BJ (cell line): ENCODE measurements around the gene CFAP97. TPM values are rescaled to one million over a fixed set of nuclear protein-coding genes. Genes with fewer than 3 reads are reported as not detected.

Experiments used
- CTCF ChIA-PET: fragments of 350-600 bp; formaldehyde crosslinking; extraction: SDS; loops from one replicate; lab custom pipeline; 2021; ENCODE audit warnings: antibody characterized with exemption, inconsistent platforms; lab: Yijun Ruan, JAX
- POLR2A ChIA-PET: fragments of 300-600 bp; sonication (Branson Sonifier 250); formaldehyde crosslinking; extraction: SDS; loops from one replicate; lab custom pipeline; 2021; ENCODE audit warnings: antibody characterized with exemption; lab: Charles Lee
- DNase-seq: peaks from one replicate; pipeline ENCODE4 v3.0.0-alpha.2; 2011; ENCODE audit warnings: low read depth
- H3K27me3 ChIP-seq: 2 replicates; pipeline ENCODE4 v1.6.0; 2011; ENCODE audit warnings: low read length; ENCODE audit not compliant: control insufficient read depth, insufficient read depth
- H3K36me3 ChIP-seq: 2 replicates; pipeline ENCODE4 v1.5.1; 2011; ENCODE audit warnings: low read length; ENCODE audit not compliant: control insufficient read depth, insufficient read depth
- H3K4me3 ChIP-seq: 2 replicates; pipeline ENCODE4 v1.5.1; 2011; ENCODE audit warnings: low read depth, mild to moderate bottlenecking, control low read depth, low read length
- polyA plus RNA-seq: library from polyadenylated mRNA; depleted of rRNA; stranded (reverse); fragments of >200 nt; gene quantifications from 2 replicates; pipeline ENCODE4 v1.2.3, GENCODE V29; 2011
- TF ChIP-seq, protein P1 (sequence below): IDR thresholded peaks from 2 replicates; pipeline ENCODE4 v1.5.1; 2011; ENCODE audit warnings: low read depth, mild to moderate bottlenecking, control low read depth, inconsistent platforms, low read length, moderate library complexity; ENCODE audit not compliant: insufficient read depth

The CFAP97 gene
- polyA plus RNA-seq, 1 experiment: 16.4 TPM

DNA sequence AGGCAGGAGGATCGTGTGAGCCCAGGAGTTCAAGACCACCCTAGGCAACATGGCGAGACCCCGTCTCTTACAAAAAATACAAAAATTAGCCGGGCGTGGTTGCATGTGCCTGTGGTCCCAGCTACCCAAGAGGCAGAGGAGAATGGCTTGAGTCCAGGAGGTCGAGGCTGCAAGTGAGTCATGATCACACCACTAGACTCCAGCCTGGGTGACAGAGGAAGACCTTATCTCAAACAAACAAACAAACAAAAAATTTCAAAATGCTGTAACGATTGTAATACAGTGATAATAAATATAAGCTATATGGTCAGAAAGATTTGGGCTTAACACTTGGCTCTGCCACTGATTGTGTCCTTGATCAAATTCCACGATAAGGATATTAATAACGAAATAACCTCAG, 36.6 kb downstream of the CFAP97 start:
- Histone ChIP-seq H3K27me3 (no peaks in the 10 kb centered on the region), H3K36me3 (peaks cover 2% of the 10 kb centered on the region; the same call in 1 of the 2 replicates), H3K4me3 (no peak overlapping the region)
- no peak for DNase-seq
- ChIA-PET POLR2A (no interaction called here), CTCF (interaction anchor here (1.3 kb wide), 1 partner anchor 127 kb away, joined by 3 read pairs; no protein-coding TSS in a partner anchor)
- TF ChIP-seq, protein P1, sequence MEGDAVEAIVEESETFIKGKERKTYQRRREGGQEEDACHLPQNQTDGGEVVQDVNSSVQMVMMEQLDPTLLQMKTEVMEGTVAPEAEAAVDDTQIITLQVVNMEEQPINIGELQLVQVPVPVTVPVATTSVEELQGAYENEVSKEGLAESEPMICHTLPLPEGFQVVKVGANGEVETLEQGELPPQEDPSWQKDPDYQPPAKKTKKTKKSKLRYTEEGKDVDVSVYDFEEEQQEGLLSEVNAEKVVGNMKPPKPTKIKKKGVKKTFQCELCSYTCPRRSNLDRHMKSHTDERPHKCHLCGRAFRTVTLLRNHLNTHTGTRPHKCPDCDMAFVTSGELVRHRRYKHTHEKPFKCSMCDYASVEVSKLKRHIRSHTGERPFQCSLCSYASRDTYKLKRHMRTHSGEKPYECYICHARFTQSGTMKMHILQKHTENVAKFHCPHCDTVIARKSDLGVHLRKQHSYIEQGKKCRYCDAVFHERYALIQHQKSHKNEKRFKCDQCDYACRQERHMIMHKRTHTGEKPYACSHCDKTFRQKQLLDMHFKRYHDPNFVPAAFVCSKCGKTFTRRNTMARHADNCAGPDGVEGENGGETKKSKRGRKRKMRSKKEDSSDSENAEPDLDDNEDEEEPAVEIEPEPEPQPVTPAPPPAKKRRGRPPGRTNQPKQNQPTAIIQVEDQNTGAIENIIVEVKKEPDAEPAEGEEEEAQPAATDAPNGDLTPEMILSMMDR: no peak

DNA sequence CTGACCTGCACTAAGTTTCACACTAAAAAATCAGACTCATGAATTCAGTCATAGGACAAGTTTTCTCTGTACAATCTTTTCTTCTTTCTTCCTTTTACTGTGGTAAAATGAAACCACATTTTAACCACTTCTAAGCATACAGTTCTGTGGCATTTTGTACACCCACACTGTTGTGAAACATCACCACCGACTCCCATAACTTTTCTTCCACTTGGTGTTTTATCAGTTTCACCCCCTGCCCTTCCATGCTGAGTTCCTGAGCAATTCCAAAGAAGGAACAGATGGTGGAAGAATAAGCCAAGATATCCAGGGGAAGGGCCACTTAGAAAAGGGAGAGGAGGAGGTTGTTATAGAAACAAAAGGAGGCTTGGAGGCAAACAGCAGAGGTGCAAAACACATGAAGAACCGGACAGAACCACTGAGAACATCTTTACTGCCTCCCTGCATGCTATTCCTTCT, 38.2 kb downstream of the CFAP97 start:
- Histone ChIP-seq H3K27me3 (no peaks in the 10 kb centered on the region), H3K36me3 (peaks cover 2% of the 10 kb centered on the region; the same call in 1 of the 2 replicates), H3K4me3 (no peak overlapping the region)
- ChIA-PET CTCF (interaction anchor here (1.2 kb wide), 1 partner anchor 10 kb away, joined by 3 read pairs; no protein-coding TSS in a partner anchor), POLR2A (no interaction called here)
- peak; percentile 55 for DNase-seq
- TF ChIP-seq, protein P1: no peak

DNA sequence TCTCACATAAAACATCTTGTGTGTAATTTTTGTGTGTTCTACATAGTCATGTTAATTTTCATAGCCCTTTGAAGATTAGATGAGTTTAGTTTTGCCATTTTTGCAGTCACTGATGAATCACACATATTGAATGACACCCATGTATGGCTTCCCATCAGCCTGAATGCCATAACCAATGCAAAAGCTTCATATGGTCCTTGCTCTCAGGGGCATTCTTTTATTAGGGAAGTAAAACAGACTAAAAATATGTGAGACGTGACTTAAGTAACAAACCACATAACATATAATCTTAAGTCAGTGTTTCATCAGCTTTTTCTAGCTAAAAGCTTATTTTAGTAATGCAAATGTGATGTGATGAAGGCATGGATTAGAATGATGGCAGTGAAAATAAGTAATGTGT, 52.5 kb downstream of the CFAP97 start:
- TF ChIP-seq, protein P1: no peak
- Histone ChIP-seq H3K27me3 (no peaks in the 10 kb centered on the region), H3K36me3 (peaks cover 4% of the 10 kb centered on the region), H3K4me3 (no peak overlapping the region)
- ChIA-PET POLR2A (no interaction called here), CTCF (interaction anchor here (1.0 kb wide), 1 partner anchor 17 kb away, joined by 3 read pairs; no protein-coding TSS in a partner anchor)
- DNase-seq: no peak

DNA sequence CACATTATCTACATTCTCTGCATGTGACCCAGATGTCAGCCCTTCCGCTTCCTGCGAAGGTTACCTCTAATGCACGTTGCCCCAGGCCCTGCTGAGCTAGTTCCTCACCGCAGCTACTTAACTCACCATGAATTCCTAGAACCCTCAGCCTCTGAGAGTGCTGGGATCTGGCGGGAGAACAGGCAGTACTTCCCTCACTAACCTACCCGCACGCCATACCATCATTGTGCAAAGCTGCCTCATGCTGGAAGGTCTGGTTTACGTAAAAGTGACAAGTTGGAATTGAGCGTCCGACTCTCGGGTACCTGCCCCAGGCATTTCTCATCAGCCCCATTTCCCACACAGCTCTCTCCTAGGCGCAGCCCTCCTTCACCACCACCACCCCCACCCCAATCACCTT, 54.4 kb downstream of the CFAP97 start:
- POLR2A ChIA-PET: no interaction called here
- TF ChIP-seq, protein P1: no peak

DNA sequence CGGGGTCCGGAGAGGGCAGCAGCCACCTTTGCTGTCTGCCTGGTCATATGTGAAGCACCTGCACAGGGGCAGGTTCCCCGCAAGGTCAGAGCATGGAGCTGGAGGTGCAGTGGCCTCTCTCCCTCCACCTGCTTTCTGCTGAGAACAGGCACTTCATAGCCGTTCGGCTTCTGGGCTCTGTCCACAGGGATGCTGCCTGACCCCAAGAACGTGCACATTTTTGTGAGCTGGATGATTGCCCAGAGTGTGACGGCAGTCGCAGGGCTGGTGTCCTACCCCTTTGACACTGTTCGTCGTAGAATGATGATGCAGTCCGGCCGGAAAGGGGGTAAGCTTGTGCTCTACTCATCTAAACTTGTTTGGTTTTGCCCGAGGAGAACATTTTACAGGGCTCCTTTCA, 58.2 kb downstream of the CFAP97 start:
- H3K27me3 ChIP-seq: no peaks in the 10 kb centered on the region
- CTCF ChIA-PET: interaction anchor here (0.8 kb wide), 1 partner anchor 10 kb away, joined by 6 read pairs; no protein-coding TSS in a partner anchor
- TF ChIP-seq, protein P1: no peak
- no peak for DNase-seq
- POLR2A ChIA-PET: no interaction called here
- H3K36me3 ChIP-seq: peaks cover 7% of the 10 kb centered on the region
- H3K4me3 ChIP-seq: no peak overlapping the region

More for the DNA sequence above, 54.4 kb downstream of the CFAP97 start:
- Histone ChIP-seq H3K4me3 (no peak overlapping the region), H3K36me3 (peaks cover 7% of the 10 kb centered on the region), H3K27me3 (no peaks in the 10 kb centered on the region)
- DNase-seq: no peak
- CTCF ChIA-PET: no interaction called here
